Large intestine (tissue), 3 donors: ENCODE measurements around the gene CCSER1. TPM values are rescaled to one million over a fixed set of nuclear protein-coding genes. Genes with fewer than 3 reads are reported as not detected.

Experiments used
- DNase-seq, 2 donors: peaks; one replicate each; pipeline versions ENCODE4 v3.0.0 to v3.0.0-alpha.2; 2013
- H3K27ac ChIP-seq: one replicate; pipeline ENCODE4 v1.5.1; 2013; ENCODE audit warnings: low read length
- H3K27me3 ChIP-seq: 2 replicates; pipeline ENCODE4 v1.6.1; 2013; ENCODE audit warnings: low read length; ENCODE audit not compliant: control insufficient read depth, insufficient read depth
- H3K36me3 ChIP-seq: 2 replicates; pipeline ENCODE4 v1.6.1; 2013; ENCODE audit warnings: low read length; ENCODE audit not compliant: control insufficient read depth, insufficient read depth
- H3K4me1 ChIP-seq: one replicate; pipeline ENCODE4 v1.6.1; 2013; ENCODE audit warnings: low read length; ENCODE audit not compliant: control insufficient read depth, insufficient read depth
- H3K4me3 ChIP-seq: one replicate; pipeline ENCODE4 v1.5.1; 2013; ENCODE audit warnings: low read length
- H3K9me3 ChIP-seq: one replicate; pipeline ENCODE4 v1.6.1; 2013; ENCODE audit warnings: mild to moderate bottlenecking, low read depth, low read length, moderate library complexity; ENCODE audit not compliant: control insufficient read depth
- WGBS: methylation state at CpG from one replicate; pipeline ENCODE4 v1.1.5; 2013; ENCODE audit warnings: low lambda C conversion rate; ENCODE audit not compliant: insufficient coverage; 5-methylcytosine and 5-hydroxymethylcytosine counted together
- polyA plus RNA-seq: library from polyadenylated mRNA; unstranded; fragments of 120-200 nt; gene quantifications from one replicate; pipeline ENCODE4 v1.2.1, GENCODE V29; 2013

CCSER1 gene
- polyA plus RNA-seq, 1 donor = 9.5 TPM

DNA sequence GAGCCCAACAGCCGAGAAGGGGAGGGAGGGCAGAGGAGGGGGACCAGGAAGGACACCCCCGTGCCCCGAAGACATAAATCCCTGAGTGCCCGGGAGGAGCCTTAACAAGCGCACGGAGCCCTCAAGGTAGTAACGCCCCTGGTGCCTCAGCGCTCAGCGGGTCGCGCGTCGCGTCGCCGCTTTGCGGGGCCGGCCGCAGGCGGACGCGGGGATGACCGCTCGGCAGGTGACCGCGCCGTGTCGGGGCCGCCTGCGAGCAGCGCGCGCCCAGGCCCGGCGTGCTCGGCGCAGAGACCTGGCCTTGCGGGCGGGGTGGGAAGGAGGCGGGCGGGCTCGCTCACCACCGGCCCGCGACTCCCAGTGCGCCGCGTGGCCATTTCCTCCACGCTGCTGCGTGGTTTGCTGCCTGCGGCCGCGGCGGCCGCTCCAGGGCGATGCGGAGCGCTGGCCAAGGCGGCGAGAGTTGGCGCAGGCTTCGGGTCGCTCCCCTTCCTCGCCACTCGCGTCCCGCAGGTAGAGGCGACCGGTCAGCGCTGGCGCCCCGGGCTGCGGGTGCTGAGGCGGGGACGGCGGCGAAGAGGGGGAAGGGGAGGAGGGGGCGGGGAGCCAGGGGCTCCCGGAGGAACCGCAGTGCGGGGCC is 632 bp downstream of the CCSER1 start:
- DNase-seq = peak; percentile 31 to 79
- Histone ChIP-seq H3K4me3 (peak overlapping the region; percentile 75), H3K27ac (peak overlapping the region; percentile 86), H3K27me3 (peaks cover 5% of the 10 kb centered on the region), H3K9me3 (no peaks in the 10 kb centered on the region), H3K4me1 (no peaks in the 10 kb centered on the region), H3K36me3 (no peaks in the 10 kb centered on the region)
- WGBS = 0% methylated on average over 1 of the region's 81 CpGs

- peak in 1 of 2 donors; percentile 68 for DNase-seq
- Histone ChIP-seq H3K27me3 (no peaks in the 10 kb centered on the region), H3K4me1 (no peaks in the 10 kb centered on the region), H3K36me3 (no peaks in the 10 kb centered on the region), H3K9me3 (no peaks in the 10 kb centered on the region), H3K4me3 (peak overlapping the region; percentile 75), H3K27ac (peak overlapping the region; percentile 86)
- WGBS = 0% methylated on average over 1 of the region's 4 CpGs
Measured at GRCh38 chr4:90128961-90129495, 1.8 kb downstream of the CCSER1 start.

DNA sequence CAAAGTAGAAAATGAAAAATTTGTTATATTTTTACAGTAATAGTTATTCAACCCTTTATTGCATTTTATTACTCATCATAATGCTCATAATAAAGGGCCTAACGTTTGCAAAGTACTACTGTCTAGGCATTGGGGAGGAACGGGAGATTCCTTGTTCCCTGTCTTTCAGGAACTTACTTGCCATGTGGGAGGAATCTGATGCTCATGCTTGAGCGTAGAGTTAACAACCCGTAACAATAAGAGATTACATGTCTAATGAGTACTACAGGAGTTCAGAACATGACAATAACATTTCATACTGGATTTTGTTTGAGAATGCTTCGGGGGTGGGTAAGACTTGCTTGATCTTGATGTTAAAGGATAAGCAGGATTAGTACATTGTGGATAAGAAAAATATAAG is 2.9 kb downstream of the CCSER1 start:
- DNase-seq = no peak
- WGBS = 100% methylated on average over 1 of the region's 5 CpGs
- Histone ChIP-seq H3K36me3 (no peaks in the 10 kb centered on the region), H3K4me1 (no peaks in the 10 kb centered on the region), H3K9me3 (no peaks in the 10 kb centered on the region), H3K4me3 (no peak overlapping the region), H3K27ac (no peak overlapping the region), H3K27me3 (no peaks in the 10 kb centered on the region)

GRCh38 chr4:90137555-90137954 is 10.4 kb downstream of the CCSER1 start:
- Histone ChIP-seq H3K27me3 (no peaks in the 10 kb centered on the region), H3K4me3 (no peak overlapping the region), H3K36me3 (no peaks in the 10 kb centered on the region), H3K4me1 (peaks cover 3% of the 10 kb centered on the region), H3K27ac (no peak overlapping the region), H3K9me3 (no peaks in the 10 kb centered on the region)
- DNase-seq = no peak
- 60% methylated on average over 2 of the region's 4 CpGs for WGBS

- WGBS = no CpG with 5 or more reads among the region's 1 CpG
Measured at GRCh38 chr4:90142081-90142480, 14.9 kb downstream of the CCSER1 start.

DNA sequence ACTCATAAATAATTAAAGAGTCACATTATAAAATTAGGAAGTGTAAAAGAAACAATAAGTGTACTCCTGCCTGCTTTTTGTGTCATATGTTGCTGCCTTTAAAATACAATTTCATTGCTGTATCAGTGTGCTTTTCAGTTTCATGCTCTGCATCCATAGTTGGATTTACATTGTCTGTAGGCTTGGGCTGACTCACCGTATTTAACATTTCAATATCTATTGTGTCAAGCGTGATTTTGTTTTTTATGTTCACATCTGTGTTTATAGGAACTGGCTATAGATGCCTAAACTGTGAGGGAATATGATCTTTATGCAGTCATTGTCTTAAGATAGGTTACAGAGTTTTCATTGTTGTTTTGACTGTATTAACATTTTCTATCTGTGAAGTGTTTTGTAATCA is 18.1 kb downstream of the CCSER1 start:
- no peaks in the 10 kb centered on the region for H3K27me3 ChIP-seq
- WGBS = no CpG with 5 or more reads among the region's 2 CpGs
- H3K4me3 ChIP-seq = no peak overlapping the region
- H3K36me3 ChIP-seq = no peaks in the 10 kb centered on the region
- H3K4me1 ChIP-seq = peaks cover 3% of the 10 kb centered on the region
- no peak for DNase-seq
- H3K27ac ChIP-seq = no peak overlapping the region
- H3K9me3 ChIP-seq = no peaks in the 10 kb centered on the region

More at GRCh38 chr4:90142081-90142480, 14.9 kb downstream of the CCSER1 start:
- Histone ChIP-seq H3K27me3 (no peaks in the 10 kb centered on the region), H3K4me3 (no peak overlapping the region), H3K9me3 (no peaks in the 10 kb centered on the region), H3K27ac (no peak overlapping the region), H3K36me3 (no peaks in the 10 kb centered on the region), H3K4me1 (peaks cover 3% of the 10 kb centered on the region)
- peak; percentile 44 to 81 for DNase-seq

DNA sequence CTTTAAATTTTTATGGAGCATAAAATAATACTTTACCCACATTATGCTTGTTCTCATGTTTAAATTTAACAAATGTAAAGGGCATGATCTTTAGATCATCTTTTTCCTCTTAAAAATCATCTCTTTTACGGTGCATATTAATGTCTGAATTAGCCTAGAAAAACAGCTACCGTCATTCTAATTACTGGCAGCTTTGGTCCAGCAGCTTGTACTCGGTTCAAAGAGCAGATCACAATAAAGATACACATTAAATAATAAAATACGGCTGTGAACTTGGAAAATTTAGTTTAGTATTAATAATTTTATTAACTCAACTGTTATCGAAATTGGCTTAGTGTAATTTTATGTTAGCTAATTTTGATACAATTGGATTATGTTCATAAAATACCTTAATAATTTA is 19.1 kb downstream of the CCSER1 start:
- 36% methylated on average over 4 of the region's 5 CpGs for WGBS

GRCh38 chr4:90148574-90149148 is 21.5 kb downstream of the CCSER1 start:
- WGBS = 73% methylated on average over 2 of the region's 2 CpGs
- Histone ChIP-seq H3K27ac (no peak overlapping the region), H3K4me1 (no peaks in the 10 kb centered on the region), H3K4me3 (no peak overlapping the region), H3K36me3 (no peaks in the 10 kb centered on the region), H3K9me3 (no peaks in the 10 kb centered on the region), H3K27me3 (no peaks in the 10 kb centered on the region)
- no peak for DNase-seq

More for the DNA sequence above, 19.1 kb downstream of the CCSER1 start:
- H3K4me3 ChIP-seq = no peak overlapping the region
- peaks cover 3% of the 10 kb centered on the region for H3K4me1 ChIP-seq
- peak in 1 of 2 donors; percentile 58 for DNase-seq
- no peaks in the 10 kb centered on the region for H3K9me3 ChIP-seq
- no peak overlapping the region for H3K27ac ChIP-seq
- no peaks in the 10 kb centered on the region for H3K36me3 ChIP-seq
- no peaks in the 10 kb centered on the region for H3K27me3 ChIP-seq

GRCh38 chr4:90152024-90152423 is 24.8 kb downstream of the CCSER1 start:
- no peak for DNase-seq
- no peaks in the 10 kb centered on the region for H3K4me1 ChIP-seq

DNA sequence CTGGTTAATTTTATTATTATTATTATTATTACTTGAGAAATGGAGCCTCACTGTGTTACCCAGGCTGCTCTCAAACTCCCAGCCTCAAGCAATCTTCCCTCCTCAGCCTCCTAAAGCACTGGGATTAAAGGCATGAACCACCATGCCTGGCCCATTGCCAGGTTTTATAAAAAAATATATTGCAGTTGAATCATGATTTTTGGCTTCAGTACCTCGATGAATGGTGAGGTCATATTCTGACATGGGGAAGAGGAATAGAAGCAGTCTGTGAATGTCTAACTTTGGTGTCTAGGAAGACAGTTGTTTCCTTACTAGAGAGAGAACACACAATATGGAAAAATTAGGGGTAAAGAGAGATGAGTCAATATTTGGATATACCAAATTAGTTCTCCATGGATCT is 32.0 kb downstream of the CCSER1 start:
- H3K4me3 ChIP-seq = no peak overlapping the region
- H3K9me3 ChIP-seq = no peaks in the 10 kb centered on the region
- H3K27ac ChIP-seq = no peak overlapping the region
- H3K4me1 ChIP-seq = no peaks in the 10 kb centered on the region
- no peak for DNase-seq
- 80% methylated on average over 1 of the region's 1 CpG for WGBS
- H3K27me3 ChIP-seq = no peaks in the 10 kb centered on the region
- no peaks in the 10 kb centered on the region for H3K36me3 ChIP-seq

More at GRCh38 chr4:90152024-90152423, 24.8 kb downstream of the CCSER1 start:
- Histone ChIP-seq H3K27ac (no peak overlapping the region), H3K27me3 (no peaks in the 10 kb centered on the region), H3K36me3 (no peaks in the 10 kb centered on the region), H3K4me3 (no peak overlapping the region), H3K9me3 (no peaks in the 10 kb centered on the region)

DNA sequence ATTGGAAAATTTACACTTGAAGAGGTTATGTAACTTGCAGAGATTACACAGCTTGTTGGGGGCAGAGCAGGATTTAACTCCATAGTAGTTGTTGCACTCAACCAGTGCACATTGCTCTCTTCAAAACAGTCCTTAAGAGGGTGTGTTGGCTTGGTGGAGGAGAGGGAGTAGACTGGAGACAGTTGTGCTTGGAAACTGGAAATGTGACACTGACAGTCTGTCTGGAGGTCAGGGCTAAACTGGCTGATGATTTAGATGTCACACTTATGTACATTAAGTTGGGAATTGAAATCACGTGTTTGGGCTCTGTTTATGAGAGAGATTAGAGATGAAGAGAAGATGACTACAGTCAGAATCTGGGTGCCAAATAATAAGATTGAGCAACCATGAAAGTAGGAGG is 32.9 kb downstream of the CCSER1 start:
- Histone ChIP-seq H3K9me3 (no peaks in the 10 kb centered on the region), H3K27ac (no peak overlapping the region), H3K4me3 (no peak overlapping the region), H3K36me3 (no peaks in the 10 kb centered on the region), H3K4me1 (no peaks in the 10 kb centered on the region), H3K27me3 (no peaks in the 10 kb centered on the region)
- DNase-seq = no peak
- no CpG with 5 or more reads among the region's 1 CpG for whole genome bisulfite sequencing
